ENCODE data around the gene PPP1R27. TPM values are rescaled to one million over a fixed set of nuclear protein-coding genes. Genes with fewer than 3 reads are reported as not detected.

The PPP1R27 gene
- polyA plus RNA-seq, 3 donors, result 0.22 to 1.5 (median 0.33) TPM

GRCh38 chr17:81814748-81815645, 19.9 kb downstream of the PPP1R27 start:
- H3K9ac ChIP-seq (ENCODE audit: insufficient read depth, low read length, poor library complexity, severe bottlenecking), result no peak overlapping the region
- DNase-seq, result no peak
- no peak overlapping the region for H3K4me3 Mint-ChIP-seq

More at GRCh38 chr17:81814748-81815645, 19.9 kb downstream of the PPP1R27 start:
- Histone ChIP-seq H3K36me3 (replicated peaks in 1 of 2; ENCODE audit: control insufficient read depth in 1 of 2, insufficient read depth in 2 of 2, low read length in 2 of 2) (no peaks in the 10 kb centered on the region), H3K27ac (ENCODE audit: low read depth in 1 of 2, low read length in 2 of 2) (no peak overlapping the region), H3K79me2 (ENCODE audit: insufficient read depth, low read length) (no peaks in the 10 kb centered on the region), H3K4me3 (replicated peaks in 1 of 3; ENCODE audit: low read depth in 2 of 3, low read length in 3 of 3) (no peak overlapping the region), H3K4me1 (ENCODE audit: control insufficient read depth in 1 of 2, insufficient read depth in 2 of 2, low read length in 2 of 2) (no peaks in the 10 kb centered on the region), H3K9me3 (replicated peaks in 1 of 2; ENCODE audit: control insufficient read depth in 1 of 2, insufficient read depth in 1 of 2, low read length in 2 of 2) (no peaks in the 10 kb centered on the region), H4K20me1 (ENCODE audit: insufficient read depth, low read length) (no peaks in the 10 kb centered on the region), H3K4me2 (replicated peaks; ENCODE audit: extremely low read depth, low read length, poor library complexity, severe bottlenecking) (no peak overlapping the region), H3K27me3 (ENCODE audit: control insufficient read depth in 2 of 2, insufficient read depth in 2 of 2, low read length in 2 of 2) (peaks cover 0 to 4% of the 10 kb centered on the region in 2 donors), H2AFZ (ENCODE audit: insufficient read depth, low read depth, low read length, poor library complexity, severe bottlenecking) (no peak overlapping the region)
- WGBS (ENCODE audit: insufficient coverage), result 79% methylated on average over 18 of the region's 24 CpGs
- H3K27ac Mint-ChIP-seq, result no peak overlapping the region
- no peak for TF ChIP-seq CTCF (IDR thresholded peaks at IDR 0.05)
- intact Hi-C loops (cut with micrococcal nuclease), result no loop called here
- H3K9me3 Mint-ChIP-seq, result peaks cover 0 to 2% (median 0%) of the 10 kb centered on the region in 7 donors
- no peaks in the 10 kb centered on the region for H3K36me3 Mint-ChIP-seq
- H3K27me3 Mint-ChIP-seq (ENCODE audit: low read depth in 3 of 3), result peaks cover 4 to 28% (median 14%) of the 10 kb centered on the region in 3 donors
- peaks cover 4% of the 10 kb centered on the region for H3K4me1 Mint-ChIP-seq
